ENCODE data around the gene CNPY2. TPM values are rescaled to one million over a fixed set of nuclear protein-coding genes. Genes with fewer than 3 reads are reported as not detected.

The CNPY2 gene
- total and polyA plus RNA-seq, 2 donors (not counting 3 experiments of a cell fraction or from before 2014, with no cell fraction given) = 183 to 256 TPM

DNA sequence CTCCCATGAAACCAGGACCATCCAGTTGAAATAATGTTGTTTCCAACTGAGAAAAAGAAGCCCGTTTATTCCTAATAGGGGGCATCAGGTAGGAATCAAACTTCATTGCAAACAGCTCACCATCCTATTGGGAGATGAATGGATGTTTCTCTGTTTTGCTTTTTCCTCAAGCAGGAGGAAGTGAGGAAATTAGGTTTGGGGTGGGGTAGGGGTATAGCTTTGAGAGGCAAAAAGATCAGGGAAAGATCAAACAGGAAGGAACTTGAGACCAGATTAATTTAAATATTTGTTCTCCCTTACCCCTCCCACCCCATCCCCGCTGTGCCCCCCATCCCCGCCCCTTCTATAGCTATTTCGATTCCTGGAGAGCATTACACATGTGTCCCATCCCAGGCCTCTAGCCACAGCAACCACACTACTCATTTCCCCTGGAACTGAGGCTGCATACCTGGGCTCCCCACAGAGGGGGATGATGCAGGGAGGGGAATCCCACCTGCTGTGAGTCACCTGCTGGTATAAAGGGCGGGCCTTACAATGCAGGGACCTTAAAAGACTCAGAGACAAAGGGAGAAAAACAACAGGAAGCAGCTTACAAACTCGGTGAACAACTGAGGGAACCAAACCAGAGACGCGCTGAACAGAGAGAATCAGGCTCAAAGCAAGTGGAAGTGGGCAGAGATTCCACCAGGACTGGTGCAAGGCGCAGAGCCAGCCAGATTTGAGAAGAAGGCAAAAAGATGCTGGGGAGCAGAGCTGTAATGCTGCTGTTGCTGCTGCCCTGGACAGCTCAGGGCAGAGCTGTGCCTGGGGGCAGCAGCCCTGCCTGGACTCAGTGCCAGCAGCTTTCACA, 22.7 kb upstream of the CNPY2 start, which contains the start of gene IL23A:
IL23A (plus strand) TSS at position 577 of the 850 bp plus-strand sequence; CDS start at position 738, 161 bp downstream.
- peak; percentile 23 for DNase-seq (ENCODE audit: low read depth, low spot score)
- FAIRE-seq = no peak
- Histone ChIP-seq H3K36me3 (ENCODE audit: control insufficient read depth in 2 of 2, extremely low read depth in 1 of 2, insufficient read depth in 2 of 2, low read length in 2 of 2) (peaks cover 4 to 13% of the 10 kb centered on the region in 2 experiments), H3K9me1 (replicated peaks; ENCODE audit: control insufficient read depth, extremely low read depth, insufficient read depth, low read length) (no peaks in the 10 kb centered on the region), H3K27ac (ENCODE audit: insufficient read depth, low read depth, low read length) (no peak within 1 kb of the TSS), H3K4me2 (ENCODE audit: insufficient read depth, low read length) (no peak within 1 kb of the TSS), H3K9me3 (replicated peaks; ENCODE audit: control insufficient read depth, insufficient read depth, low read length) (no peaks in the 10 kb centered on the region), H3K79me2 (ENCODE audit: control insufficient read depth, insufficient read depth, low read length) (no peaks in the 10 kb centered on the region), H3K4me1 (ENCODE audit: control insufficient read depth, extremely low read depth, insufficient read depth, low read length) (peaks cover 7% of the 10 kb centered on the region), H4K20me1 (replicated peaks; ENCODE audit: control insufficient read depth, extremely low read depth, insufficient read depth, low read length) (no peaks in the 10 kb centered on the region), H3K27me3 (ENCODE audit: control insufficient read depth in 2 of 2, insufficient read depth in 2 of 2, low read length in 2 of 2) (no peaks in the 10 kb centered on the region), H3K4me3 (replicated peaks in 1 of 3; ENCODE audit: insufficient read depth in 1 of 3, low read depth in 1 of 3, low read length in 3 of 3) (no peak within 1 kb of the TSS), H2AFZ (ENCODE audit: low read depth, low read length) (peak within 1 kb of the TSS; percentile 28), H3K9ac (replicated peaks; ENCODE audit: extremely low read depth, insufficient read depth, low read length) (no peak within 1 kb of the TSS)
- dilution Hi-C loops (cut with MboI; ENCODE audit: extremely low pct_ligation_motif_present, low sequenced_read_pairs) (no loop called here), intact Hi-C loops (cut with micrococcal nuclease) (no loop called here)
- ChIA-PET POLR2A (no interaction called here), CTCF (interaction anchor here (0.9 to 1.3 kb wide), 4 partner anchors 12 to 126 kb away, joined by 3 to 4 read pairs (median 3); partner anchors contain the start of gene CNPY2)
- TF ChIP-seq EZH2 (IDR thresholded peaks at IDR 0.05; ENCODE audit: borderline replicate concordance, low read depth, low read length, severe bottlenecking) (no peak), GATA2 (IDR thresholded peaks at IDR 0.05; ENCODE audit: insufficient read depth, insufficient read length, low read depth, low read length) (no peak), MYC (IDR thresholded peaks at IDR 0.05; ENCODE audit: low read depth, low read length) (no peak), JUN (IDR thresholded peaks at IDR 0.05; ENCODE audit: borderline replicate concordance, insufficient read depth, insufficient read length, low read depth) (no peak), POLR2A (IDR thresholded peaks at IDR 0.05; ENCODE audit: low read depth, low read length) (no peak), FOS (IDR thresholded peaks at IDR 0.05; ENCODE audit: borderline replicate concordance, insufficient read depth, low read length) (no peak), POLR2AphosphoS5 (IDR thresholded peaks at IDR 0.05; ENCODE audit: insufficient read depth, low read depth, low read length) (no peak), MAX (IDR thresholded peaks at IDR 0.05; ENCODE audit: insufficient read depth, insufficient read length) (no peak)
- TF ChIP-seq, protein P1, sequence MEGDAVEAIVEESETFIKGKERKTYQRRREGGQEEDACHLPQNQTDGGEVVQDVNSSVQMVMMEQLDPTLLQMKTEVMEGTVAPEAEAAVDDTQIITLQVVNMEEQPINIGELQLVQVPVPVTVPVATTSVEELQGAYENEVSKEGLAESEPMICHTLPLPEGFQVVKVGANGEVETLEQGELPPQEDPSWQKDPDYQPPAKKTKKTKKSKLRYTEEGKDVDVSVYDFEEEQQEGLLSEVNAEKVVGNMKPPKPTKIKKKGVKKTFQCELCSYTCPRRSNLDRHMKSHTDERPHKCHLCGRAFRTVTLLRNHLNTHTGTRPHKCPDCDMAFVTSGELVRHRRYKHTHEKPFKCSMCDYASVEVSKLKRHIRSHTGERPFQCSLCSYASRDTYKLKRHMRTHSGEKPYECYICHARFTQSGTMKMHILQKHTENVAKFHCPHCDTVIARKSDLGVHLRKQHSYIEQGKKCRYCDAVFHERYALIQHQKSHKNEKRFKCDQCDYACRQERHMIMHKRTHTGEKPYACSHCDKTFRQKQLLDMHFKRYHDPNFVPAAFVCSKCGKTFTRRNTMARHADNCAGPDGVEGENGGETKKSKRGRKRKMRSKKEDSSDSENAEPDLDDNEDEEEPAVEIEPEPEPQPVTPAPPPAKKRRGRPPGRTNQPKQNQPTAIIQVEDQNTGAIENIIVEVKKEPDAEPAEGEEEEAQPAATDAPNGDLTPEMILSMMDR (IDR thresholded peaks at IDR 0.05; ENCODE audit: extremely low read depth in 1 of 2, insufficient read depth in 1 of 2, low read depth in 1 of 2, low read length in 2 of 2) = no peak
- BruUV-seq (replicated peaks) = no TSS peak
